GM18505 (cell line): ENCODE results near the gene KCTD13.

Experiments
- ATAC-seq: cut with Tn5 transposase; IDR thresholded peaks from one replicate; pipeline ENCODE4 v1.9.1; 2021; ENCODE audit not compliant: unreplicated experiment
- POLR2A ChIP-seq: IDR thresholded peaks from 4 replicates; pipeline ENCODE4 v1.6.1; 2011; ENCODE audit warnings: borderline replicate concordance; ENCODE audit not compliant: insufficient read depth, insufficient read length; ENCODE audit errors: extremely low read depth

KCTD13 gene

DNA sequence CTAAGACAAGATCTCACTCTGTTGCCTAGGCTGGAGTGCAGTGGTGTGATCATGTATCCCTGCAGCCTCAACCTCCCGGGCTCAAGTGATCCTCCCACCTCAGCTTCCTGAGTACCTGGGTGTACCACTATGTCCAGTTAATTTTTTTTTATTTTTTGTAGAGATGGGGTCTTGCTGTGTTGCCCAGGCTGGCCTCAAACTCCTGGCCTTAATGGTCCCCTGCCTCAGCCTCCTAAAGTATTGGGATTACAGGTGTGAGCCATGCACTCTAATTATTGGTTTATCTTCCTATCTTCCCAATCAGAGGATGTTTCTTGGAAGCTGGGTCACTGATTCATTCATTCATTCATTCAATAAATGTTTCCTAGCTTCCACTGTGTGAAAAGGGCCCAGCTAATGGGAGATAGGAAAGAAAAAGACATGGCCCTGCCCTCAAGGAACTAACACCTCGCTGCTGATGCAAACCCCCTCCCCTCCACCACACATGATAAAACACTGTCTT is 17.3 kb downstream of the KCTD13 start:
- ATAC-seq = no peak
- no peak for TF ChIP-seq POLR2A

DNA sequence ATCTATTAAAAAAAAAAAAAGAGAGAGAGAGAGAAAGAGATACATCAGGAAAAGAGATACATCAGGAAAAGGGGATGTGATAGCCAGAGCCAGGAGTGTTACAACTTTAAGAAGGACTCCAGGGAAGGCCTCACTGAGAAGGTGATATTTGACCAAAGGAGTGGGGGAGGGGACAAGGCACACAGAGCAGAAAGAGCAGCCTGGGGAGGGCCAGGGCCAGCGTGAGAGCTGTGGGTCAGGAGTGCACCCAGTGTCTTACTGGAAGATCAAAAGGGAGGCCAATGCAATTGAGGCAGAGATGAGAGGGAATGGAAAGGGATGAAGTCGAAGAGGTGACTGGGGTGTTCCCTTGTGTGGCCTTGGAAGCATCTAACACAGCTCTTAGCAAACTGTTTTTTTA is 18.1 kb downstream of the KCTD13 start:
- no peak for TF ChIP-seq POLR2A

GRCh38 chr16:29906520-29907244 is 19.3 kb downstream of the KCTD13 start:
- no peak for TF ChIP-seq POLR2A
- no peak for ATAC-seq

More for the DNA sequence above, 18.1 kb downstream of the KCTD13 start:
- no peak for ATAC-seq

DNA sequence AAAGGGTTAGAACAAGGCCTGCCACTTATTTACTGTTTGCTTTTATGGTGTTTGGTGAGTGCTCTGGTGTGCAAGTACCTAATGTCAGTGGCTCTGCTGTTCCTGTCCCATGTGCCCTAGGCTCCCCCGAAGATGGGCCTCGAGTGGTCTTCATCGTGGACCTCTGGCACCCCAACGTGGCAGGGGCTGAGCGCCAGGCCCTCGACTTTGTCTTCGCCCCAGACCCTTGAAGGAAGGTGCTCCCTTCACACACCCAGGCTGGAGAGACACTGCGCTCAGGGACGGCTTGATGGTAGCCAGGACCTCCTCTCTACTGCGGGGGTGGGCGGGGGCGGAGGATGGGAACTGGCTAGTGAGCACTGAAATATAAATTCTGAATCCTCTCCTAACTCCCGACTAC is 20.4 kb downstream of the KCTD13 start:
- TF ChIP-seq POLR2A = no peak
- ATAC-seq = no peak

DNA sequence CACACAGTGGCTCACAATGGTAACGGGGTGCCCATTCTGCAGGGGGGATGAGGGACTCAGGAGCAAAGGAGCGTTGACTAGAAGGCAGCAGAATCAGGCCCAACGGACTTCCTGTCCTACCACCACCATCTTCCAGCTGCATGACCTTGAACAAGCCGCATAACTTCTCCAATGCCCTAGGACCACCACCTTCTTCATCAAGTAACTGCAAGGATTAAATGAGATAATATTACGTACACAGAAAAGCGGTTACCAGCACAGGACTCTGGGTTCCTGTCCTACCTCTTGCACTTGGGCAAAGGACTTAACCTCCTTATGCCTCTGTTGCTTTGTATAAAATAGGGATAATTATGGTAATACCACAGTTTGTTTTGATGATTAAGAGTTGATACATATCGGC is 21.1 kb downstream of the KCTD13 start:
- TF ChIP-seq POLR2A = no peak
- ATAC-seq = no peak

DNA sequence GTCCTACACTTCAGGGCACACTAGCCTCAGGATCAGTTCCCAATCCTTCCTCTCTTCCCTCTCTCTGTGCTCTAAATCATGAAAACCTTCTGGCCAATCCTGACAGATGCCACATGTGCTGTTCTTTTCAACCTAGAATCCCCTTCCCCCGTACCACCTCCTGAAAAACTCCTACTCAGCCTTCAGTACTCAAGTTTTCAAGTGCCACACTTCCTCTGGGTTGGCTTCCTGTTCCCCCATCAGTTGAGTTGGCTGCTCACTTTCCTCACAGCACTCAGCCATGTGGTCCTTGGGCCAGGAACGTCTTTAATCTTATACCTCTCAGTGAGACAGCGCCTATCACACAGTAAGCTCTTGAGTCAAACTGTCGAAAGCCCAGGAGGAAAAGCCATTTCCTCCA is 22.4 kb downstream of the KCTD13 start:
- ATAC-seq = no peak
- no peak for TF ChIP-seq POLR2A

DNA sequence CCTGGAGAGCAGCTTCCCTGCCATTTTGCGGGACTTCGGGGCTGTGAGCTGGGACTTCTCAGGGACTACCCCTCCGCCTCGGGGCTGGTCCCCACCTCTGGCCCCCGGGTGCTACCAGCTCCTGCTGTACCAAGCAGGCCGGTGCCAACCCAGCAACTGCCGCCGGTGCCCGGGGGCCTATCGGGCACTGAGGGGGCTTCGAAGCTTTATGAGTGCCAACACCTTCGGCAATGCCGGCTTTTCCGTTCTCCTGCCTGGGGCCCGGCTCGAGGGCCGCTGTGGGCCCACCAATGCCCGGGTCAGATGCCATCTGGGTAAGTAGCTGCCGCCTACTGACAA is 24.4 kb downstream of the KCTD13 start:
- ATAC-seq = no peak
- TF ChIP-seq POLR2A = no peak

GRCh38 chr16:29900888-29901606 is 25.0 kb downstream of the KCTD13 start:
- ATAC-seq = no peak
- TF ChIP-seq POLR2A = no peak

DNA sequence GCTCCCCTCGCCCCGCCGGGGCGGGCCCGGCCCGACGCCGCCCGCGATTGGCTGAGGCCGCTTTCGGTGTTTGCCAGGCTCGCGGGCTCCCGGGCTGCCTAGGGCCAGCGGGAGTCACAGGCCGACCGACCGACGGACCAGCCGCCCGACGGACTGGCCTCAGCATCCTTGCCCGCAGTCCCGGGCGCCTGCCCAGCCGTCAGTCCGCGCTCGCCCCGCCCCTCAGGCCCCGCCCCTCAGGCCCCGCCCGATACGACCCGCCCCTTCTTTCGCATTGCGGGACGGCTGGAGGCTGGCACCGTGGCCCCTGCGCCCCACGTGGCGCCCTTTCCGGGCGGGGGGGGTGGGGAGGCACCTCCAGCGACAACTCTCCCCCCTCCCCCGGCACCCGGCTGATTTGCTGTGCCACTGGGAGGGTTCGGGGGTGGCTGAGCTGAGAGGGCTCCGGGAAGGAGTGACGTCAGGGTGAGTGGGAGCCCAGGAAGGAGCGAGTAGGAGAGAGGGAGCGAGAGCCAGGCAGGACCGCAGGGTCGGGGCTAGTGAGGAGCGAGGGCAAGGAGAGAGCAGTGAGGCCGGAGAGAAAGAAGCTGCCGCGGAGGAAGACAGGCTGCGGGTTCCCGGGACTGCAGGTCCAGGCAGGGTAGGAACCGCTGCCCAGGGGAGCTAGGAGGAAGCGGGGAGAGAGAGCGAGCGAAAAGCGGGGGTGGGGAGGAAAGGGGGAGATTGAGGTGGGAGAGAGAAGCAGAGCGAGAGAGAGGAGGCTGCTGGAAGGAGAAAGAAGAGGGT is 25.7 kb downstream of the KCTD13 start, which contains the start of gene ASPHD1:
ASPHD1 (plus strand) TSS at position 387 of the 786 bp plus-strand sequence. CDS start 484 bp downstream, outside the sequence.
- TF ChIP-seq POLR2A = no peak
- peak; percentile 62 for ATAC-seq

DNA sequence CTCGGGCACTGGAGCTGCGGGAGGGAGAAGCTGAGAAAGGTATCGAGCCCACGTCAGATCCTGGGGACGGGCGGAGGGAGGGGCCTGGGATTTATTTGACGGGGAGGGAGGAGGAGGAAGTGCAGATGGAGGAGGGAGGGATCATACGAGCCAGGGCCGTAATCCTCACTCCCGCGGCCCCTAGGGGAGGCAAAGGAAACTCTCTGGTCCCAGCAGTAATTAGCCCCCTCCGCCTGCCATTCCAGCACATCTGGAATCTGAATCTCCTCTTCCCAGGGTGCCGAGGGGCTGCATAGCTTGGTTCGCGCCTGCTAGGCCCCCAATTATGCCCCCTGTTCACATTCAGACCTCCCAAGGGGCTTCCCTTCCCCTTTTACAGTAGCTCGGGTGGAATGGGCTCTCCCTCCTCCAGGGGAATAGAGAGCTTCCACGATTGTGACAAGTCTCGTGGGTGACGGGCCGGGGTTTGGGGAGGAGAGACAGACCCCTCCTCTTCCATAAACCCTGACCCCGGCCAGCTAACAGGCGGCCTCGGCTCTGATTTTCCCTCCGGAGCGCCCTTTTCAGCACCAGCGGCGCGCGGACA is 26.4 kb downstream of the KCTD13 start, which contains the start of gene SEZ6L2:
SEZ6L2 (minus strand) TSS at position 35 of the 586 bp plus-strand sequence. CDS start 531 bp downstream, outside the sequence.
- no peak for ATAC-seq
- TF ChIP-seq POLR2A = no peak

DNA sequence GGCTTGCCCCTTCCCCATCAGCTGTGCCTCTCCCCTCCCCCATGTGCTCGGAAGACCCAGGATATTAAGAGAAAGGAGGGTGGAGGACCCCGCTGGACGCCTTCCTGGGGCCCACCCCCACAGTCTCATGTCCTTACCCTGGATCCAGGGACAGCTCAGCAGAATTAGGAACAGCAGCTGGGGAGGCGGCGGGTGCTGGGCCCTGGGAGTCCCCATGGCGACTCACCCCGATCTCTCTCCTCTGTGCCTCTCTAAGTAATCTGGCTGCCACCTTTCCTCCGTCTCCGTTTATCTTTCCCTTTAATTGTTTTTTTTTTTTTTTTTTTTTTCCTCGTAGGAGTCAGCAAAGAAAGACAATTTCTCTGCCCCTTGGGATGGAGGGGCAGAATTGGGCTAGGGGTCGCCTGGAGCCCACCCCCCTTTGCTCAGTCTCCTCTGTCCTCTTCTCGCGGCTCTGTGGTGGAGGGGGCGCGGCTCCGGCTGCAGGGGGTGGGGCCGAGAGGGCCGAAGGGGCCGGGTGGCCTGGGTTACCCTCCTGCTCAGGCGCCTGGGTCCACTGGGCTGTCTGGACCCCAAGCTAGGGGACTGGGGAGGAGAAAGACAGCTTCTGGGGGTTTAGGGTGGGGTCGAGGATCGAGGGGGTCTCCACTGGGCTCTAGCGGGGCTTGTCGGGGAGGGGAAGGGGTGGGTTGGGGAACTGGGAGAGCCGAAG is 27.1 kb downstream of the KCTD13 start:
- TF ChIP-seq POLR2A = no peak
- ATAC-seq = no peak

DNA sequence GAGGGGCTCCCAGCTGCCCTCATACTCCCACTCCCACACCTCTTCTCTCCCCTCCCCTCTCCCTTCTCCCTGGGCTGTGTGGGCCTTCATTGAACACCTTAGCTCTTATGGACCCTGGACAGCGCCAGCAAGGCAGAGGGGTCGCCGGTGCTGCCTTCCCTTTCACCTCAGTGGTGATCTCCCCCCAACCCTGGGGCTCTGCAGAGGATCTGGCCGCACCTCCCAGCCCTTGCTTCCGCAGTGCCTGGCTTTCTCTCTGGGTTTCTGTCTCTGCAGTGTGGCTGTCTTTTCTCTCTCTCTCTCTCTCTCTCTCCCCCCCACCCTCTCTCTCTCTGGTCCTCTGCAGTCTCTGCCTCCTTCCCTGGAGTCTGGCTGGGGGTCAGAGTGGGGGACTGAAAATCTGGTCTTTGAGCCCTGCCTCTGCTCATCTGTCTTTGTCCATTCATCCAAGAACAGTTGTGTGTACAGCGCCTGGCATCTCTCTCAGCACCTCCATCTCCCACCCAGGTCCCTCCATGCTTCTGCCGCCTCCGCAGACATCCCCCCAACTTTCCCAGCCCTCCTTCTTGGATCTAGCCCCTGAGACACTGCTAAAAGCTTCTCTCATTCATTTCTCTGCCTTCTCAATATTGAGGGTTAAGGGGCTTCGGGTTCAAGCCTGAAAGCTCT is 27.8 kb downstream of the KCTD13 start:
- no peak for TF ChIP-seq POLR2A
- no peak for ATAC-seq

- no peak for ATAC-seq
- no peak for TF ChIP-seq POLR2A
Observed at GRCh38 chr16:29897333-29897732, 28.7 kb downstream of the KCTD13 start.

GRCh38 chr16:29896841-29897240 is 29.2 kb downstream of the KCTD13 start:
- ATAC-seq = no peak
- TF ChIP-seq POLR2A = no peak
